Measurements from ENCODE around the gene ZNF185. TPM values are rescaled to one million over a fixed set of nuclear protein-coding genes. Genes with fewer than 3 reads are reported as not detected.

ZNF185 gene
- total and polyA plus RNA-seq, 2 of the 8 experiments (the other 6 are each of a cell fraction or from before 2014, with no cell fraction given): 15.6 to 20.1 TPM

GRCh38 chrX:152881289-152881688 is 16.6 kb upstream of the ZNF185 start:
- H3K27ac ChIP-seq (ENCODE audit: low read depth, low read length): no peak overlapping the region
- no peaks in the 10 kb centered on the region for H3K36me3 ChIP-seq (ENCODE audit: control insufficient read depth in 2 of 4, insufficient read depth in 4 of 4, low read length in 3 of 4)
- no peaks in the 10 kb centered on the region for H3K27me3 ChIP-seq (replicated peaks in 1 of 4; ENCODE audit: control insufficient read depth in 3 of 4, extremely low read depth in 1 of 4, insufficient read depth in 3 of 4, low read length in 3 of 4)
- H3K14ac ChIP-seq (ENCODE audit: insufficient read length): no peak overlapping the region
- no peak overlapping the region for H2BK15ac ChIP-seq (ENCODE audit: low read length)
- H3K56ac ChIP-seq (replicated peaks; ENCODE audit: insufficient read length, low read depth, low read length): no peak overlapping the region
- no peak overlapping the region for H2BK12ac ChIP-seq (ENCODE audit: low read depth, low read length)
- H3K23ac ChIP-seq (ENCODE audit: insufficient read length): no peak overlapping the region
- H2BK5ac ChIP-seq (ENCODE audit: low read depth, low read length): no peak overlapping the region
- H4K8ac ChIP-seq (ENCODE audit: extremely low read depth, insufficient read depth, low read length): no peak overlapping the region
- no peaks in the 10 kb centered on the region; a peak in 1 of 4 replicates for H3K9me3 ChIP-seq (ENCODE audit: insufficient read depth in 2 of 2, low read depth in 1 of 2, low read length in 1 of 2)
- H4K5ac ChIP-seq (ENCODE audit: insufficient read length, low read depth, low read length): no peak overlapping the region
- no peak overlapping the region for H3K4me2 ChIP-seq (ENCODE audit: insufficient read depth in 1 of 2, low read depth in 2 of 2, low read length in 2 of 2)
- no peak overlapping the region for H2AK5ac ChIP-seq (ENCODE audit: low read depth, low read length)
- no peak overlapping the region for H2BK20ac ChIP-seq (ENCODE audit: low read length)
- no peak overlapping the region for H2BK120ac ChIP-seq (replicated peaks; ENCODE audit: low read depth, low read length)
- POLR2A ChIA-PET (ENCODE audit: partially characterized antibody): interaction anchor here (1.2 kb wide), 1 partner anchor 19 kb away, joined by 3 read pairs; no protein-coding TSS in a partner anchor
- WGBS, 2 experiments (ENCODE audit: extremely low coverage in 1 of 2, insufficient coverage in 1 of 2, insufficient read length in 1 of 2, insufficient replicate concordance in 2 of 2, low coverage in 1 of 2, low lambda C conversion rate in 2 of 2, missing lambda C conversion rate in 1 of 2): 85% methylated on average over 2 of the region's 2 CpGs; no CpG with 5 or more reads in 1 of the 2 experiments
- H3K79me1 ChIP-seq (ENCODE audit: low read depth, low read length): no peaks in the 10 kb centered on the region
- H3K18ac ChIP-seq (ENCODE audit: extremely low read depth, low read length): no peak overlapping the region
- no peak overlapping the region for H3K4me3 ChIP-seq (ENCODE audit: extremely low read depth in 1 of 4, insufficient read depth in 2 of 4, low read depth in 3 of 4, low read length in 4 of 4)
- no peak overlapping the region for H3K4ac ChIP-seq (replicated peaks; ENCODE audit: insufficient read length, low read depth, low read length)
- no peaks in the 10 kb centered on the region for H3K79me2 ChIP-seq (ENCODE audit: control insufficient read depth in 1 of 2, insufficient read depth in 2 of 2, low read length in 2 of 2)
- DNase-seq (ENCODE audit: low read depth in 1 of 2, low spot score in 2 of 2) (no peak), FAIRE-seq (no peak)
- no peaks in the 10 kb centered on the region for H3K23me2 ChIP-seq (ENCODE audit: low read depth, low read length)
- H4K20me1 ChIP-seq (replicated peaks in 1 of 2; ENCODE audit: control insufficient read depth in 1 of 2, insufficient read depth in 2 of 2, low read length in 2 of 2): no peaks in the 10 kb centered on the region
- no peak overlapping the region for H3K9ac ChIP-seq (replicated peaks in 1 of 4; ENCODE audit: extremely low read depth in 1 of 4, low read depth in 3 of 4, low read length in 3 of 4)
- CTCF ChIA-PET (ENCODE audit: partially characterized antibody): interaction anchor here (6.9 kb wide), 1 partner anchor 34 kb away, joined by 60 read pairs; no protein-coding TSS in a partner anchor
- no peak overlapping the region for H2AFZ ChIP-seq (ENCODE audit: low read length)
- no peaks in the 10 kb centered on the region for H3K4me1 ChIP-seq (replicated peaks in 1 of 4; ENCODE audit: control insufficient read depth in 3 of 4, insufficient read depth in 4 of 4, low read length in 3 of 4)
- H4K91ac ChIP-seq (replicated peaks; ENCODE audit: insufficient read length, low read length): no peak overlapping the region
- TF ChIP-seq KDM4A (IDR thresholded peaks at IDR 0.05; ENCODE audit: low read depth, low read length, severe bottlenecking): no peak
- no peak for TF ChIP-seq ATF3 (IDR thresholded peaks at IDR 0.05; ENCODE audit: insufficient read depth, low read depth, low read length)
- TF ChIP-seq BCL11A (IDR thresholded peaks at IDR 0.05; ENCODE audit: low read depth in 2 of 2, low read length in 2 of 2): no peak
- TF ChIP-seq HDAC2 (IDR thresholded peaks at IDR 0.05; ENCODE audit: borderline replicate concordance in 1 of 2, low read depth in 2 of 2, low read length in 2 of 2): no peak
- no peak for TF ChIP-seq GTF2F1 (IDR thresholded peaks at IDR 0.05; ENCODE audit: borderline replicate concordance, low read depth, low read length)
- no peak for TF ChIP-seq KDM5A (IDR thresholded peaks at IDR 0.05; ENCODE audit: low read length)
- no peak for TF ChIP-seq CREB1 (IDR thresholded peaks at IDR 0.05)
- TF ChIP-seq CTBP2 (IDR thresholded peaks at IDR 0.05; ENCODE audit: borderline replicate concordance, insufficient read depth, insufficient read length, low read length): no peak
- no peak for TF ChIP-seq E2F6 (IDR thresholded peaks at IDR 0.05)
- TF ChIP-seq POLR2A (IDR thresholded peaks at IDR 0.05; ENCODE audit: control extremely low read depth in 1 of 2, low read depth in 2 of 2, low read length in 2 of 2): no peak
- TF ChIP-seq SUZ12 (IDR thresholded peaks at IDR 0.05; ENCODE audit: low read length): no peak
- no peak for TF ChIP-seq RAD21 (IDR thresholded peaks at IDR 0.05 in 1 of 2, conservative IDR thresholded peaks at IDR 0.05 in 1 of 2; ENCODE audit: low read depth in 2 of 2, low read length in 2 of 2)
- TF ChIP-seq CHD2 (IDR thresholded peaks at IDR 0.05; ENCODE audit: low read length): no peak

Measured in H1 (cell line).